ENCODE measurements around the gene SEC22A.

Gene SEC22A

DNA sequence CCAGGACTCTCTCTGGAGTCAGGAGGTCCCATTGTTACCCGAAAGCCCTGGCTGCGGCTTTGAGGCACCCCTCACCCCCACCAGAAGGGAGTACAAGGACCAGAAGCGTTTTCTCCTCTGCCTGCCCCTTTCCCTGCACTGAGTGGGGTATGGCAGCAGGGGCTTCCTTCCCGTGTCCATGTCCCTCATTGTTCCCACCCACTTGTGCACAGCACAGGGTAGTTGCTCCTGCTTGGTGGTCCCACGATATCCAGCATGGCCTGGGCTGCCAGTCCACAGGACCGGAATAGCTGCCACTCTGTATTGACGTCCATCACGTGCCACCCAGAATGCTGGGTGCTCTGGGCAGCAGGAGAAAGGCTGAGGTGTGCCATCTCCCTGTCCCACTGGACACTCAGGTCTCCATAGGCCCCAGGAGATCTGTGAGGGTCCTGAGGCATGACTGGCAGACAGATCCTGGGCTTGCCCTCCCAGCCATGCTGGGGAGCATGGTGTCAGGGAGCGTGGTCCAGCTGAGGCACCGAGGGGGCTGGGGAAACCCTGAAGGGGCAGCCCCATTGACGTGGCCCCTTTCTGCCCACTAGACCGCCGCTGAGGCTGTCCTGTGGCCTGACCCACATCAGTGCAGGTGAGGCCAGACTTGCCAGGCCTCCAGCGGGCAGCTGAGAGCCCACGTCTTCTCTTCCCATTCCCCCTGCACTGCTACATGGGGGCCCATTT, 45.3 kb upstream of the SEC22A start:
- TF ChIP-seq CTCF (IDR thresholded peaks at IDR 0.05; ENCODE audit: extremely low read depth, missing control alignments), result no peak
- DNase-seq (ENCODE audit: low spot score), result no peak

- no peak for DNase-seq (ENCODE audit: low spot score)
These were observed 44.5 kb upstream of the SEC22A start for GRCh38 chr3:123157209-123157597.

GRCh38 chr3:123157598-123158287, 44.0 kb upstream of the SEC22A start:
- no peak for DNase-seq (ENCODE audit: low spot score)
- TF ChIP-seq CTCF (IDR thresholded peaks at IDR 0.05; ENCODE audit: extremely low read depth, missing control alignments), result no peak

More at GRCh38 chr3:123157209-123157597, 44.5 kb upstream of the SEC22A start:
- TF ChIP-seq CTCF (IDR thresholded peaks at IDR 0.05; ENCODE audit: extremely low read depth, missing control alignments), result no peak

DNA sequence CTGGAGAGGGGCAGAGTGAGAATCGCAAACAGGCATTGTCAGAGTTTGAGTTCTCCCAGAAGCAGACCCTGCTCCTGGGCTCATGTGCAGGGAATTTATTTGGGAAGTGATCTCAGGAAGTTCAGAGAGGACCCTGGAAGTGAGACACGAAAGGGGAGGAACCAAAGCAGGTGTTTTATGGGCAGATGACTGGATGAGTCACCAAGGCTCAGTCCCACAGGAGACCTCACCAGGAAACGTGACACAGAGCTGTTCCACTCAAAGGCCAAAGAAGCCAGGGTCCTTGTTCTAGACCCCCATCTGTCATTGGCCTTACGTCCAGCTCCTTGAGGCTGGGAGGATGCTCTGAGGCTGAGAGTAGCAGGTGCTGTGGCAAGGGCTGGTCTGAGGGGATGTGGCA, 43.4 kb upstream of the SEC22A start:
- DNase-seq (ENCODE audit: low spot score), result no peak
- TF ChIP-seq CTCF (IDR thresholded peaks at IDR 0.05; ENCODE audit: extremely low read depth, missing control alignments), result no peak

- no peak for TF ChIP-seq CTCF (IDR thresholded peaks at IDR 0.05; ENCODE audit: extremely low read depth, missing control alignments)
- no peak for DNase-seq (ENCODE audit: low spot score)
These were observed 42.8 kb upstream of the SEC22A start for GRCh38 chr3:123158899-123159390.

DNA sequence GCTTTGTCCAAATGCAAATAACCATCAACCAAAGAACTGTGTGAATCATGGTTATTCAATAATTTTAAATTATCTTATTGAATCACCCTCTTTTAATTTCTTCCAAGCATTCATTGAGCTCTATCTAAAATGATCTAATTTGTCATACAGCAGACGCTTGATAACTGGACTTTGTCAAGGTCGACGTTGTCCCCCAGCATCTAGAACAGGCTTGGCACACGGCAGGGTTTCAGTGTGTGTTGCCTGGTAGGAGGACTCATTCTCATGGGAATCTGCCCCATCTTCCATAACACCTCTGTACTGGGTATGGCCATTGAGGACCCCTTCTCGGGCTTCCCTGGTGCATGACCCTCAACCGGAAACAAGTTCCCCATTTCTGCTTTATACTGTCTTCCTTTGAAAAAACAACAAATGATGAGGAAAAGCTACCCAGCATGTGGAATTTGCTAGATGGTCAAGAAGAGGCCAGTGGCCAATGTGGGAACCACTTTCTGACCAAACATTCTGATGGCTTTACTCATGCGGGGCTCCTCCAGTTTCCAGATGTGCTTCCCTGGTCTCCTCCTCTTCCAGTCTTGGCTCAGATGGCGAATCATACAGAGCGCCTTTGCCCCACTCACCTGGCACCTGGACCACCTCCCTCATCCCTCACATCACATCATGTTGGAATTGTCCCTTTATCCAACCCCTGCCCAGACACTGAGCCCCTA, 41.7 kb upstream of the SEC22A start:
- TF ChIP-seq CTCF (IDR thresholded peaks at IDR 0.05; ENCODE audit: extremely low read depth, missing control alignments), result no peak
- no peak for DNase-seq (ENCODE audit: low spot score)

- TF ChIP-seq CTCF (IDR thresholded peaks at IDR 0.05; ENCODE audit: extremely low read depth, missing control alignments), result no peak
- DNase-seq (ENCODE audit: low spot score), result peak; percentile 1
These were observed 40.6 kb upstream of the SEC22A start for GRCh38 chr3:123161167-123161566.
